ENCODE measurements around the gene SNAPC4. TPM values are rescaled to one million over a fixed set of nuclear protein-coding genes. Genes with fewer than 3 reads are reported as not detected.
A peak's percentile ranks its signal among the peaks of the same experiment; 100 is the strongest.

The SNAPC4 gene
- total and polyA plus RNA-seq, 9 of the 15 experiments (the other 6 are each of a cell fraction or from before 2014, with no cell fraction given) = 0.21 to 21.8 (median 8.8) TPM

GRCh38 chr9:136418182-136419091 is 18.5 kb upstream of the SNAPC4 start (continued):
- TF ChIP-seq RERE (CRISPR knock-in tag; IDR thresholded peaks at IDR 0.05; ENCODE audit: borderline replicate concordance) = no peak
- TF ChIP-seq RFX7 (CRISPR knock-in tag; IDR thresholded peaks at IDR 0.05) = no peak

- Histone ChIP-seq H3K27ac (ENCODE audit: extremely low read depth, low read depth, low read length) (no peak overlapping the region), H3K9ac (ENCODE audit: insufficient read depth in 1 of 2, low read depth in 2 of 2, low read length in 2 of 2) (peak overlapping the region in 1 of 2 experiments; percentile 55; a peak in 1 of 4 replicates), H3K79me2 (ENCODE audit: control insufficient read depth, insufficient read depth, low read length) (peaks cover 27% of the 10 kb centered on the region), H3K9me1 (ENCODE audit: control insufficient read depth, insufficient read depth, low read length) (no peaks in the 10 kb centered on the region), H4K20me1 (replicated peaks; ENCODE audit: control insufficient read depth, insufficient read depth, low read length) (no peaks in the 10 kb centered on the region; the same call in none of the 2 replicates), H3K4me3 (no peak overlapping the region), H3K27me3 (ENCODE audit: control insufficient read depth in 2 of 2, insufficient read depth in 2 of 2, low read length in 2 of 2) (no peaks in the 10 kb centered on the region), H2AFZ (ENCODE audit: low read depth, low read length) (no peak overlapping the region), H3K36me3 (ENCODE audit: control insufficient read depth, insufficient read depth, low read length) (peaks cover 96% of the 10 kb centered on the region), H3K9me3 (replicated peaks; ENCODE audit: control insufficient read depth, insufficient read depth, low read depth, low read length) (no peaks in the 10 kb centered on the region; the same call in 1 of the 2 replicates), H3K4me1 (replicated peaks in 1 of 2; ENCODE audit: control insufficient read depth in 2 of 2, insufficient read depth in 2 of 2, low read length in 2 of 2) (peaks cover 2 to 8% of the 10 kb centered on the region in 2 experiments; a peak in 4 of 5 replicates), H3K4me2 (ENCODE audit: insufficient read depth, low read length) (no peak overlapping the region)
- ChIA-PET POLR2A (interaction anchor here (1.5 kb wide), 1 partner anchor 13 kb away, joined by 3 read pairs; no protein-coding TSS in a partner anchor), CTCF (ENCODE audit: low intra/inter-chr PET ratio) (no interaction called here)
- 92% methylated on average over 13 of the region's 19 CpGs for WGBS (ENCODE audit: insufficient coverage, low coverage, missing lambda C conversion rate)
- peak; percentile 59 for TF ChIP-seq POLR2G (IDR thresholded peaks at IDR 0.05; ENCODE audit: low read depth, low read length)
- TF ChIP-seq MAX (CRISPR knock-in tag; IDR thresholded peaks at IDR 0.05) = no peak
- TF ChIP-seq RBFOX2 (IDR thresholded peaks at IDR 0.05; ENCODE audit: low read depth, low read length) = peak; percentile 40; the same call in 1 of the 2 replicates
- no peak for FAIRE-seq
- no peak for DNase-seq (ENCODE audit: extremely low read depth in 1 of 4, low spot score in 3 of 4)
- in situ Hi-C loops (cut with MboI) (no loop called here), intact Hi-C loops (cut with micrococcal nuclease) (no loop called here)
- no TSS peak for BruUV-seq (replicated peaks)
- no peak for ATAC-seq
Observed at GRCh38 chr9:136416914-136417313, 16.9 kb upstream of the SNAPC4 start.
